Heart left ventricle (tissue), 13 donors: Measurements from ENCODE around the gene ATP6V0A4.
"Not testable (repeated sequence)": the region's sequence is repeated elsewhere in the genome, so short reads cannot be mapped to it uniquely, and the experiment has no call there.

ENCODE experiments used
- CTCF ChIP-seq, 12 donors: fragments of 200-600 bp; sonication (generic) in 4 of 12; IDR thresholded peaks; one replicate each; pipeline versions ENCODE4 v1.5.0 to v1.8.0; 2018 to 2022; ENCODE audit warnings: antibody characterized with exemption in 12 of 12, mild to moderate bottlenecking in 5 of 12
- POLR2A ChIP-seq, 2 donors: fragments of 450-650 bp; IDR thresholded peaks; one replicate each; pipeline ENCODE4 v1.6.1; 2017; ENCODE audit warnings: antibody characterized with exemption in 2 of 2, mild to moderate bottlenecking in 2 of 2, moderate library complexity in 2 of 2
- donor health status: ischemic (EF 13 %, LVEDD 7.1; RV severe dilation, severe dysfunction).
- donor health status: DM: no; HTN: yes; CAD: no.
- donor health status: DM: no; HTN: no; CAD: no.
- donor health status: ischemic (EF 25% LVEDD 6.9; RV normal size, moderate dysfunction).
- donor health status: ischemic (EF 25% LVEDD 5.7; RV mildly dilated, moderate dysfunction).
- donor health status: ischemic (EF 35%, LVEDD 5.7; RV mildly dilated, moderate dysfunction).
- donor health status: nonischemic (EF 11% LVEDD 7.7; RV severe dilation, severe dysfunction).
- donor health status: DM: yes; HTN: yes; CAD: no.
- donor health status: PGD.
- donor health status: ischemic (EF 29% LVEDD 5.4; RV normal size, mild dysfunction).
- donor health status: nonischemic (EF 23%, LVEDD 6.1; RV moderate dilation, normal function).

- not testable (repeated sequence) for TF ChIP-seq CTCF, POLR2A (IDR thresholded peaks at IDR 0.05)
Observed at GRCh38 chr7:138731733-138732132, 66.3 kb downstream of the ATP6V0A4 start.
